ENCODE measurements around the gene NEK11. TPM values are rescaled to one million over a fixed set of nuclear protein-coding genes. Genes with fewer than 3 reads are reported as not detected.
A peak's percentile ranks its signal among the peaks of the same experiment; 100 is the strongest.

Gene NEK11
- total RNA-seq, 1 experiment from 2014 or later: 5.0 TPM

- peak; percentile 43 for TF ChIP-seq CTCF (conservative IDR thresholded peaks at IDR 0.05; ENCODE audit: low read depth, low read length)
- TF ChIP-seq EZH2 (IDR thresholded peaks at IDR 0.05; ENCODE audit: borderline replicate concordance, low read depth, low read length, poor library complexity, severe bottlenecking): no peak
- H3K27me3 ChIP-seq (replicated peaks; ENCODE audit: insufficient read depth, low read depth, low read length, poor library complexity): no peaks in the 10 kb centered on the region
- POLR2A ChIA-PET (ENCODE audit: low non-redundant PET): no interaction called here
- H3K27ac ChIP-seq (ENCODE audit: low read depth, low read length, poor library complexity, severe bottlenecking): no peak overlapping the region
- CTCF ChIA-PET: no interaction called here
- H3K4me1 ChIP-seq (ENCODE audit: insufficient read depth, low read length, poor library complexity, severe bottlenecking): no peaks in the 10 kb centered on the region
- no peaks in the 10 kb centered on the region for H3K9me3 ChIP-seq (ENCODE audit: low read depth, low read length, poor library complexity, severe bottlenecking)
- no TSS peak for BruUV-seq (replicated peaks)
- intact Hi-C loops (cut with micrococcal nuclease; ENCODE audit: unreplicated experiment): no loop called here
- DNase-seq (ENCODE audit: low spot score): peak; percentile 15
- H3K4me3 ChIP-seq (ENCODE audit: low read depth, low read length, poor library complexity, severe bottlenecking): no peak overlapping the region
- H3K36me3 ChIP-seq (ENCODE audit: insufficient read depth, low read length, poor library complexity, severe bottlenecking): no peaks in the 10 kb centered on the region
Measured at GRCh38 chr3:131193641-131194238, 167.1 kb downstream of the NEK11 start.

- H3K4me1 ChIP-seq (ENCODE audit: insufficient read depth, low read length, poor library complexity, severe bottlenecking): no peaks in the 10 kb centered on the region
- BruUV-seq (replicated peaks): no TSS peak
- ChIA-PET CTCF (no interaction called here), POLR2A (ENCODE audit: low non-redundant PET) (no interaction called here)
- TF ChIP-seq CTCF (conservative IDR thresholded peaks at IDR 0.05; ENCODE audit: low read depth, low read length) (no peak), EZH2 (IDR thresholded peaks at IDR 0.05; ENCODE audit: borderline replicate concordance, low read depth, low read length, poor library complexity, severe bottlenecking) (no peak)
- no peaks in the 10 kb centered on the region for H3K9me3 ChIP-seq (ENCODE audit: low read depth, low read length, poor library complexity, severe bottlenecking)
- no peak for DNase-seq (ENCODE audit: low spot score)
- no peak overlapping the region for H3K27ac ChIP-seq (ENCODE audit: low read depth, low read length, poor library complexity, severe bottlenecking)
- intact Hi-C loops (cut with micrococcal nuclease; ENCODE audit: unreplicated experiment): no loop called here
- H3K36me3 ChIP-seq (ENCODE audit: insufficient read depth, low read length, poor library complexity, severe bottlenecking): no peaks in the 10 kb centered on the region
- no peaks in the 10 kb centered on the region for H3K27me3 ChIP-seq (replicated peaks; ENCODE audit: insufficient read depth, low read depth, low read length, poor library complexity)
- no peak overlapping the region for H3K4me3 ChIP-seq (ENCODE audit: low read depth, low read length, poor library complexity, severe bottlenecking)
Measured at GRCh38 chr3:131194816-131195215, 168.1 kb downstream of the NEK11 start.

- Histone ChIP-seq H3K36me3 (ENCODE audit: insufficient read depth, low read length, poor library complexity, severe bottlenecking) (no peaks in the 10 kb centered on the region), H3K27ac (ENCODE audit: low read depth, low read length, poor library complexity, severe bottlenecking) (no peak overlapping the region), H3K9me3 (ENCODE audit: low read depth, low read length, poor library complexity, severe bottlenecking) (peaks cover 8% of the 10 kb centered on the region), H3K4me1 (ENCODE audit: insufficient read depth, low read length, poor library complexity, severe bottlenecking) (no peaks in the 10 kb centered on the region), H3K27me3 (replicated peaks; ENCODE audit: insufficient read depth, low read depth, low read length, poor library complexity) (no peaks in the 10 kb centered on the region), H3K4me3 (ENCODE audit: low read depth, low read length, poor library complexity, severe bottlenecking) (no peak overlapping the region)
- ChIA-PET CTCF (no interaction called here), POLR2A (ENCODE audit: low non-redundant PET) (no interaction called here)
- intact Hi-C loops (cut with micrococcal nuclease; ENCODE audit: unreplicated experiment): no loop called here
- no peak for TF ChIP-seq EZH2 (IDR thresholded peaks at IDR 0.05; ENCODE audit: borderline replicate concordance, low read depth, low read length, poor library complexity, severe bottlenecking)
- TF ChIP-seq CTCF (conservative IDR thresholded peaks at IDR 0.05; ENCODE audit: low read depth, low read length): no peak
- no TSS peak for BruUV-seq (replicated peaks)
- no peak for DNase-seq (ENCODE audit: low spot score)
Measured at GRCh38 chr3:131200636-131201199, 174.0 kb downstream of the NEK11 start.

Data from A673 (cell line).